Esophagus squamous epithelium (tissue), 4 donors: ENCODE measurements around the gene CDH13.

Source experiments
- POLR2A ChIP-seq, 4 donors: fragments of 450-650 bp; IDR thresholded peaks; one replicate each; pipeline ENCODE4 v1.6.1; 2017; ENCODE audit warnings: antibody characterized with exemption in 4 of 4, mild to moderate bottlenecking in 4 of 4, moderate library complexity in 3 of 4
- TF ChIP-seq, protein P1 (sequence below), 6 experiments: fragments of 450-650 bp in 4 of 6; fragments of 200-600 bp in 2 of 6; sonication (generic) in 2 of 6; IDR thresholded peaks; one replicate each; pipeline ENCODE4 v1.5.1; 2016 to 2019; ENCODE audit warnings: antibody characterized with exemption in 6 of 6, mild to moderate bottlenecking in 4 of 6, moderate library complexity in 4 of 6

DNA sequence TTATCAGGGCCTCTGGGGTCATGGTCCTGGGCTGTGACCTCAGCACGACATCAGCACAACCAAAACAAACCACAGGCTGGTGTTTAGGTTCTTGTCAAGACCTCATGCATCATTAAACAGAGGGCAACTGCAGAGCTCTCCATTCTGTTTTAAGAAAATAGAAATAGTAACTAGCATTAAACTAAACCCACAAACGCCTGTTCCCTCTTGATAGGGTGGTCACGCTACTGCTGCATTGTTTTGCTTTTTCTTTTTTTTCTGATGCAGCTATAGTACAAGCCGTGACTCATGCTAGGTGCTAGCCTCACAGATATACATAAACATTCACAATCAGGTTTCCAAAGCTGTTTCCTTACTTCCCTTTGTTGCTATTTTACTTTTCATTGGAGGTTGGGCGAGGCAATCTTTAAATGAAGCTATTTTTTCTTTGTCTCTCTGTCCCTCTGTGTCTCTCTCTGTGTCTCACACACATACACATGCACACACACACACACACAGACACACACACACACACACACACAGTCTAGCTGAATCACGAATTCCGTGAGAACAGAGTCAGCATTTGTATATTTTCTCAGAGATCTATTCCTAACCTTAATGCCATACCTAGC, 310.3 kb downstream of the CDH13 start:
- TF ChIP-seq, protein P1, sequence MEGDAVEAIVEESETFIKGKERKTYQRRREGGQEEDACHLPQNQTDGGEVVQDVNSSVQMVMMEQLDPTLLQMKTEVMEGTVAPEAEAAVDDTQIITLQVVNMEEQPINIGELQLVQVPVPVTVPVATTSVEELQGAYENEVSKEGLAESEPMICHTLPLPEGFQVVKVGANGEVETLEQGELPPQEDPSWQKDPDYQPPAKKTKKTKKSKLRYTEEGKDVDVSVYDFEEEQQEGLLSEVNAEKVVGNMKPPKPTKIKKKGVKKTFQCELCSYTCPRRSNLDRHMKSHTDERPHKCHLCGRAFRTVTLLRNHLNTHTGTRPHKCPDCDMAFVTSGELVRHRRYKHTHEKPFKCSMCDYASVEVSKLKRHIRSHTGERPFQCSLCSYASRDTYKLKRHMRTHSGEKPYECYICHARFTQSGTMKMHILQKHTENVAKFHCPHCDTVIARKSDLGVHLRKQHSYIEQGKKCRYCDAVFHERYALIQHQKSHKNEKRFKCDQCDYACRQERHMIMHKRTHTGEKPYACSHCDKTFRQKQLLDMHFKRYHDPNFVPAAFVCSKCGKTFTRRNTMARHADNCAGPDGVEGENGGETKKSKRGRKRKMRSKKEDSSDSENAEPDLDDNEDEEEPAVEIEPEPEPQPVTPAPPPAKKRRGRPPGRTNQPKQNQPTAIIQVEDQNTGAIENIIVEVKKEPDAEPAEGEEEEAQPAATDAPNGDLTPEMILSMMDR (IDR thresholded peaks at IDR 0.05), result no peak
- TF ChIP-seq POLR2A (IDR thresholded peaks at IDR 0.05), result no peak
